GM13976 (cell line): ENCODE measurements around the gene NAPB.

ENCODE experiments used
- DNase-seq: peaks from one replicate; pipeline ENCODE4 v3.0.0; 2012; ENCODE audit warnings: low spot score
- in situ Hi-C: fragments of 300-500 bp; cut with MboI; formaldehyde crosslinking; loops from one replicate; pipeline ENCODE4 v1.12.0; 2022; ENCODE audit warnings: low sequenced_read_pairs, mixed read lengths, inconsistent platforms; ENCODE audit not compliant: unreplicated experiment
- TF ChIP-seq, protein P1 (sequence below): IDR thresholded peaks from 2 replicates; pipeline ENCODE4 v1.5.1; 2012; ENCODE audit warnings: borderline replicate concordance, mild to moderate bottlenecking; ENCODE audit not compliant: insufficient read depth; ENCODE audit errors: extremely low read depth, missing control alignments, control extremely low read depth

The NAPB gene

GRCh38 chr20:23449421-23449820 lies 28.1 kb upstream of the NAPB start:
- TF ChIP-seq, protein P1, sequence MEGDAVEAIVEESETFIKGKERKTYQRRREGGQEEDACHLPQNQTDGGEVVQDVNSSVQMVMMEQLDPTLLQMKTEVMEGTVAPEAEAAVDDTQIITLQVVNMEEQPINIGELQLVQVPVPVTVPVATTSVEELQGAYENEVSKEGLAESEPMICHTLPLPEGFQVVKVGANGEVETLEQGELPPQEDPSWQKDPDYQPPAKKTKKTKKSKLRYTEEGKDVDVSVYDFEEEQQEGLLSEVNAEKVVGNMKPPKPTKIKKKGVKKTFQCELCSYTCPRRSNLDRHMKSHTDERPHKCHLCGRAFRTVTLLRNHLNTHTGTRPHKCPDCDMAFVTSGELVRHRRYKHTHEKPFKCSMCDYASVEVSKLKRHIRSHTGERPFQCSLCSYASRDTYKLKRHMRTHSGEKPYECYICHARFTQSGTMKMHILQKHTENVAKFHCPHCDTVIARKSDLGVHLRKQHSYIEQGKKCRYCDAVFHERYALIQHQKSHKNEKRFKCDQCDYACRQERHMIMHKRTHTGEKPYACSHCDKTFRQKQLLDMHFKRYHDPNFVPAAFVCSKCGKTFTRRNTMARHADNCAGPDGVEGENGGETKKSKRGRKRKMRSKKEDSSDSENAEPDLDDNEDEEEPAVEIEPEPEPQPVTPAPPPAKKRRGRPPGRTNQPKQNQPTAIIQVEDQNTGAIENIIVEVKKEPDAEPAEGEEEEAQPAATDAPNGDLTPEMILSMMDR, result no peak
- in situ Hi-C loops, result loop anchor here (10.0 kb wide), 1 partner anchor 155 kb away; the partner anchor contains the start of gene CST9
- peak; percentile 33 for DNase-seq

DNA sequence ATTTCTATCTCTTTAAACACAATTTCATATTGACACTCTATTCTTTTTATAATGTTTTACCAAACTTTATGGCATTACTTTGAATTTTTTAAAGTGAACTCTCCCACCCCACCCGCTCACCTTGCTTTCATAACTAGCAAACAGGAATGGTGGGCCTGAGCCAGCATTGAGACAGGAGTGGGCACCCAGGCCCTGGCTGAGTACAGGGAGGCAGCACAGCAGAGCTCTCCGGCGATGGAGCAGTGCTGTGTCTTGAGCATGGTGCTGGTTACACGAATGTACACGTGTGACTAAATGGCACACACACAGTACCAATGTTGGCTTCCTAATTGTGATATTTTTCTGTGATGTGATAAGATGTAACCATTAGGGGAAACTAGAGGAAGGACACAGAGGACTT lies 26.9 kb upstream of the NAPB start:
- DNase-seq, result no peak
- TF ChIP-seq, protein P1, result no peak
- in situ Hi-C loops, result loop anchor here (10.0 kb wide), 1 partner anchor 157 kb away; the partner anchor contains the start of gene CST9

DNA sequence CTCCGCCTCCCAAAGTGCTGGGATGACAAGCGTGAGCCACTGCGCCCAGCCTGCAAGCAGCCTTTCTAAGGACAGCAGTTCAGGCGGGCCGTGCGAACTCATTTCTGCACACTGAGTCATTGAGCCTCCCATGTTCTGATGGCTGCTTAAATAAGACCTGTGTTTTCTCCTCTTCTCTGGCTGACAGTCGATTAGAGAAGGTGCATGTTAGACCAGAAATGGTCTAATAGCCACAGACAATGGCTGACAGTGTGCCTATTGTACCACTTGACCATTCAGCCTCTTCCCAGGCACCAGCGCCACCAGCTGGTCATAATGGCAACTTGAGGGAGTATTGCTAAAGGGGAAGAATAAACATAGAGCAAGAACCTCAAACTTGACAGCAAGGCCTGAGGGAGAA lies 25.2 kb upstream of the NAPB start:
- DNase-seq, result peak; percentile 74
- TF ChIP-seq, protein P1, result peak; percentile 48
- in situ Hi-C loops, result loop anchor here (10.0 kb wide), 1 partner anchor 158 kb away; the partner anchor contains the start of gene CST9

GRCh38 chr20:23445596-23446217 lies 24.4 kb upstream of the NAPB start:
- no peak for DNase-seq
- TF ChIP-seq, protein P1, result no peak
- in situ Hi-C loops, result loop anchor here (10.0 kb wide), 1 partner anchor 159 kb away; the partner anchor contains the start of gene CST9

- DNase-seq, result no peak
- in situ Hi-C loops, result loop anchor here (10.0 kb wide), 1 partner anchor 160 kb away; the partner anchor contains the start of gene CST9
- TF ChIP-seq, protein P1, result no peak
Observed at GRCh38 chr20:23444859-23445258, 23.6 kb upstream of the NAPB start.

GRCh38 chr20:23442436-23442835 lies 21.1 kb upstream of the NAPB start:
- DNase-seq, result no peak
- in situ Hi-C loops, result loop anchor here (10.0 kb wide), 1 partner anchor 162 kb away; the partner anchor contains the start of gene CST9
- TF ChIP-seq, protein P1, result no peak
